ENCODE results near the gene PIK3CD.

DNA sequence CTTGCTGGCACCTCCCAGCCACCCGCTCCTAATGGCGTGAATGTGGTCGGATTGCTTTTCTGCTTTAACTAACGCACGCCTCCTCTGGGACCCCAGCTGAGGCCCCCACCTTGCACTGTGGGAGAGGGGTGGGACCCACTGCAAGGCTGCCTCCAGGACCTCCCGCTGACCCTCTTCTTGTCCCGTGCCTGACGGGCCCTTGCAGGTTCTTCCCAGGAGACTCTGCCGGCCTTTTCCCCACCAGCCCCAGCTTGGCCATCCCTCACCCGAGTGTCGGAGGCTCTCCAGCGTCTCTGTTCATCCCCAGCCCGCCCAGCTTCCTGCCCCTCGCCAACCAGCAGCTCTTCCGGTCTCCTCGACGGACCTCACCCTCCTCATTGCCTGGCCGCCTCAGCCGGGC lies 44.2 kb upstream of the PIK3CD start:
- no peak for TF ChIP-seq POLR2AphosphoS5 (IDR thresholded peaks at IDR 0.05; ENCODE audit: low read depth, low read length)
- no peak for TF ChIP-seq ELF1 (IDR thresholded peaks at IDR 0.05)
- no peak for TF ChIP-seq NRF1 (IDR thresholded peaks at IDR 0.05; ENCODE audit: low read depth, low read length)
- TF ChIP-seq, protein P1, sequence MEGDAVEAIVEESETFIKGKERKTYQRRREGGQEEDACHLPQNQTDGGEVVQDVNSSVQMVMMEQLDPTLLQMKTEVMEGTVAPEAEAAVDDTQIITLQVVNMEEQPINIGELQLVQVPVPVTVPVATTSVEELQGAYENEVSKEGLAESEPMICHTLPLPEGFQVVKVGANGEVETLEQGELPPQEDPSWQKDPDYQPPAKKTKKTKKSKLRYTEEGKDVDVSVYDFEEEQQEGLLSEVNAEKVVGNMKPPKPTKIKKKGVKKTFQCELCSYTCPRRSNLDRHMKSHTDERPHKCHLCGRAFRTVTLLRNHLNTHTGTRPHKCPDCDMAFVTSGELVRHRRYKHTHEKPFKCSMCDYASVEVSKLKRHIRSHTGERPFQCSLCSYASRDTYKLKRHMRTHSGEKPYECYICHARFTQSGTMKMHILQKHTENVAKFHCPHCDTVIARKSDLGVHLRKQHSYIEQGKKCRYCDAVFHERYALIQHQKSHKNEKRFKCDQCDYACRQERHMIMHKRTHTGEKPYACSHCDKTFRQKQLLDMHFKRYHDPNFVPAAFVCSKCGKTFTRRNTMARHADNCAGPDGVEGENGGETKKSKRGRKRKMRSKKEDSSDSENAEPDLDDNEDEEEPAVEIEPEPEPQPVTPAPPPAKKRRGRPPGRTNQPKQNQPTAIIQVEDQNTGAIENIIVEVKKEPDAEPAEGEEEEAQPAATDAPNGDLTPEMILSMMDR (IDR thresholded peaks at IDR 0.05): no peak

Data from SK-N-SH (cell line).